ENCODE results near the gene STK10. TPM values are rescaled to one million over a fixed set of nuclear protein-coding genes. Genes with fewer than 3 reads are reported as not detected.

STK10 gene
- total and polyA plus RNA-seq, 5 donors = 6.1 to 15.7 (median 11.0) TPM

- H3K27ac ChIP-seq (ENCODE audit: low read length) = no peak overlapping the region
- intact Hi-C loops (cut with DNase I) = no loop called here
- peak; percentile 22 to 59 for ATAC-seq
- H3K4me3 ChIP-seq (ENCODE audit: low read length) = no peak overlapping the region
- no peaks in the 10 kb centered on the region for H3K9me3 ChIP-seq (ENCODE audit: control insufficient read depth, low read length)
- DNase-seq = peak in 1 of 3 donors; percentile 69
- WGBS = 63% methylated on average over 9 of the region's 9 CpGs
- H3K4me1 ChIP-seq (ENCODE audit: control insufficient read depth, insufficient read depth, low read length) = peaks cover 3% of the 10 kb centered on the region
- H3K27me3 ChIP-seq (ENCODE audit: control insufficient read depth, insufficient read depth) = no peaks in the 10 kb centered on the region
Measured at GRCh38 chr5:172117977-172118701, 69.9 kb downstream of the STK10 start.

DNA sequence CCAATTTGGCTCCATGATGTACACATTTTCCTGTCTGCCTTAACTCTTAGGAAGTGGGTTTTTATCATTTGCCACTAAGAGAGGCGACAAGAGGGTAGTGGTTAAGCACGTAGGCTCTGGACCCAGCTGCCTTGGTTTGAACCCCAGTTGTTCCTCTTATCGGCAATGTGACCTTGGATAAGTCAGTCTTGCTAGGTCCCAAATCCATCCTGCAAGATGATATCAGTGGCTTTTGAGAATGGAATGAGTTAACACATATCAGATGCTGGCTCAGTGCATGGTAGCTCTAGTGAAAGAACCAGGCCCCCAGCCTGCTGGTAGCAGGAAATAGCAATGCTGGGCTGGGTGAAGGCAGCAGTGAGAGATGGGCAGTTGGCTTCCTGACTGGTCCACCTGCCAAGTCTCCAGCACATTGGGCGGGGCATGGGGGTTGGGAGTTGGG is 72.5 kb downstream of the STK10 start:
- DNase-seq (no peak), ATAC-seq (no peak)
- no peaks in the 10 kb centered on the region for H3K27me3 ChIP-seq (ENCODE audit: control insufficient read depth, insufficient read depth)
- H3K4me1 ChIP-seq (ENCODE audit: control insufficient read depth, insufficient read depth, low read length) = peaks cover 8% of the 10 kb centered on the region
- no peaks in the 10 kb centered on the region for H3K9me3 ChIP-seq (ENCODE audit: control insufficient read depth, low read length)
- H3K27ac ChIP-seq (ENCODE audit: low read length) = no peak overlapping the region
- H3K4me3 ChIP-seq (ENCODE audit: low read length) = no peak overlapping the region
- intact Hi-C loops (cut with DNase I) = no loop called here
- WGBS = 77% methylated on average over 4 of the region's 4 CpGs

- DNase-seq (peak; percentile 41 to 85 (median 84)), ATAC-seq (peak; percentile 33 to 35)
- H3K27me3 ChIP-seq (ENCODE audit: control insufficient read depth, insufficient read depth) = no peaks in the 10 kb centered on the region
- intact Hi-C loops (cut with DNase I) = no loop called here
- 55% methylated on average over 16 of the region's 16 CpGs for whole genome bisulfite sequencing
- H3K9me3 ChIP-seq (ENCODE audit: control insufficient read depth, low read length) = no peaks in the 10 kb centered on the region
- no peak overlapping the region for H3K4me3 ChIP-seq (ENCODE audit: low read length)
- no peak overlapping the region for H3K27ac ChIP-seq (ENCODE audit: low read length)
- peaks cover 11% of the 10 kb centered on the region for H3K4me1 ChIP-seq (ENCODE audit: control insufficient read depth, insufficient read depth, low read length)
Measured at GRCh38 chr5:172114875-172115422, 73.1 kb downstream of the STK10 start.

- H3K27ac ChIP-seq (ENCODE audit: low read length) = no peak overlapping the region
Measured at GRCh38 chr5:172113036-172113435, 75.0 kb downstream of the STK10 start.

GRCh38 chr5:172111852-172112225 is 76.2 kb downstream of the STK10 start:
- H3K27me3 ChIP-seq (ENCODE audit: control insufficient read depth, insufficient read depth) = no peaks in the 10 kb centered on the region
- H3K9me3 ChIP-seq (ENCODE audit: control insufficient read depth, low read length) = no peaks in the 10 kb centered on the region
- no peak overlapping the region for H3K4me3 ChIP-seq (ENCODE audit: low read length)
- DNase-seq = no peak
- intact Hi-C loops (cut with DNase I) = no loop called here
- H3K4me1 ChIP-seq (ENCODE audit: control insufficient read depth, insufficient read depth, low read length) = peaks cover 8% of the 10 kb centered on the region
- no peak overlapping the region for H3K27ac ChIP-seq (ENCODE audit: low read length)
- ATAC-seq = no peak

More at GRCh38 chr5:172113036-172113435, 75.0 kb downstream of the STK10 start:
- H3K27me3 ChIP-seq (ENCODE audit: control insufficient read depth, insufficient read depth) = no peaks in the 10 kb centered on the region
- no peak overlapping the region for H3K4me3 ChIP-seq (ENCODE audit: low read length)
- ATAC-seq (no peak), DNase-seq (no peak)
- peaks cover 8% of the 10 kb centered on the region for H3K4me1 ChIP-seq (ENCODE audit: control insufficient read depth, insufficient read depth, low read length)
- WGBS = 86% methylated on average over 7 of the region's 7 CpGs
- H3K9me3 ChIP-seq (ENCODE audit: control insufficient read depth, low read length) = no peaks in the 10 kb centered on the region
- intact Hi-C loops (cut with DNase I) = no loop called here

DNA sequence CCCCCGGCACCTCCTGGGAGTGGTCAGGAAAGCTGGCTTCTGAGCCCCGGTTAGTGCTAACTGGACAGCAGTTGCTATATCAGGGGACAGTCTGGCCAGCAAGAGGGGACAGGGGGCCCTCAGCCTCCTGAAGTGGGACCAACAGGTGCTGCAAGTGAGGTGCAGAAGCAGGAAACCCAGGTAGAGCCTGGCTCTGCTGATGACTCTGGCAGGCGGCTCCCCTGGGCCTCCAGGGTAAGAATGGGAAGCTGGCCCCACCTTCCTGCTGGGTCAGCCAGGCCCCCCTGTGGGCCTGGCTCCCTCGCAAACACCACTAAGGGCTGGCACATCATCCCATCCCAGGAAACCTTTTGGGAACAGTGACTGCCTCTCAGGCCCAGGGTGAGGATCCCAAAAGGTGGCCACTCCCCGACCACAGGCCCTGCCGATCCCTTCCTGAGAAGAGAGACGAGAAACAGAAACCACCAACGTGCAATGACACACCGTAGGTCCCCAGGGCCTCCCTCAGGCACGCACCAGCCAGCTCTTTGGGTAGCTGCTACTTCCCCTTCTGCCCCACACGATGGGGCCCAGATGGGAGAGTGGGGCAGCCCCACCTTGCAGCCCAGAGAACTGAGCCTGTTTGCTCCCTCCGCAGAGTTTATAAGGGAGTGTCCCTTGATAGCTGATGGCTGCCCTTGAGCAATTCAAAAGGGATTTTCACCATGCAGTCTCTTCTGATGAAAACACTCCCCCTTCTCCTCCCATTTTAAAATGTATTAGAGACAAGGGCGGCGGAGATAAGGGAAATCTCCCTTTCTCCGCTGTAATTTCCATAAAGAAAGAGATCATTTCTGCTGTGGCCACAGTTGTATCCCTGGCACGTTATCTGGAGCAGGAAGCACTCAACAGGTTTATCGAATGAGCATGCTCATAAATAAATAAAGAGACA is 76.8 kb downstream of the STK10 start:
- WGBS = 19% methylated on average over 17 of the region's 17 CpGs
- ATAC-seq = peak; percentile 56 to 57
- H3K4me1 ChIP-seq (ENCODE audit: control insufficient read depth, insufficient read depth, low read length) = peaks cover 8% of the 10 kb centered on the region
- peak; percentile 37 to 74 (median 64) for DNase-seq
- H3K27ac ChIP-seq (ENCODE audit: low read length) = peak overlapping the region; percentile 19
- H3K4me3 ChIP-seq (ENCODE audit: low read length) = no peak overlapping the region
- H3K9me3 ChIP-seq (ENCODE audit: control insufficient read depth, low read length) = no peaks in the 10 kb centered on the region
- intact Hi-C loops (cut with DNase I) = no loop called here
- no peaks in the 10 kb centered on the region for H3K27me3 ChIP-seq (ENCODE audit: control insufficient read depth, insufficient read depth)

GRCh38 chr5:172110260-172110815 is 77.7 kb downstream of the STK10 start:
- H3K9me3 ChIP-seq (ENCODE audit: control insufficient read depth, low read length) = no peaks in the 10 kb centered on the region
- H3K27me3 ChIP-seq (ENCODE audit: control insufficient read depth, insufficient read depth) = no peaks in the 10 kb centered on the region
- DNase-seq = peak in 1 of 3 donors; percentile 57
- ATAC-seq = no peak
- intact Hi-C loops (cut with DNase I) = no loop called here
- peak overlapping the region; percentile 19 for H3K27ac ChIP-seq (ENCODE audit: low read length)
- peaks cover 8% of the 10 kb centered on the region for H3K4me1 ChIP-seq (ENCODE audit: control insufficient read depth, insufficient read depth, low read length)
- WGBS = 52% methylated on average over 14 of the region's 14 CpGs
- H3K4me3 ChIP-seq (ENCODE audit: low read length) = no peak overlapping the region

GRCh38 chr5:172109749-172110148 is 78.3 kb downstream of the STK10 start:
- H3K27ac ChIP-seq (ENCODE audit: low read length) = no peak overlapping the region
- DNase-seq (peak in 1 of 3 donors; percentile 25), ATAC-seq (no peak)
- no peaks in the 10 kb centered on the region for H3K27me3 ChIP-seq (ENCODE audit: control insufficient read depth, insufficient read depth)
- H3K4me1 ChIP-seq (ENCODE audit: control insufficient read depth, insufficient read depth, low read length) = peaks cover 8% of the 10 kb centered on the region
- H3K4me3 ChIP-seq (ENCODE audit: low read length) = no peak overlapping the region
- intact Hi-C loops (cut with DNase I) = loop anchor here in 3 of 4 donors (5.0 to 10.0 kb wide), 4 partner anchors 78 to 185 kb away; partner anchors contain the start of genes STK10 (in 2 of the 3) and UBTD2 (in 2 of the 3)
- 69% methylated on average over 8 of the region's 8 CpGs for WGBS
- no peaks in the 10 kb centered on the region for H3K9me3 ChIP-seq (ENCODE audit: control insufficient read depth, low read length)

DNA sequence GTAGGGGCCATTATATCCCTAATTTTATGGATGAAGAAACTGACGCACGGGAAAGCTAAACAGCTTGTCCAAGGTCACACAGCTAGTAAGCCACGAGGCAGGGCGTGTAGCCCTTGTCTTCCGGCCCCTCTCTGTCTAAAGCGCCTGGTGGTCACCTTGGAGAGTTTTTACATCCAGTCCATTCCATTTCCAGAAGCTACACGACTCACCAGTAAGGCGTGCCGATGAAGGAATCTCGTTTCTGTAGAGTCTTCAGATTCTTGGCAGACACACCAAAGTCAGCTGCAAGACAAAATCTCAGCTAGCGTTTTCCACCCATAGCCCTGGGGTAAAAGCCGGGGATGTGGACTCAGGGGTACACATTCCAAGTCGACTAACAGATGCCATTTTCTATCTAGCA is 80.5 kb downstream of the STK10 start:
- no peaks in the 10 kb centered on the region for H3K9me3 ChIP-seq (ENCODE audit: control insufficient read depth, low read length)
- peaks cover 17% of the 10 kb centered on the region for H3K4me1 ChIP-seq (ENCODE audit: control insufficient read depth, insufficient read depth, low read length)
- DNase-seq (peak in 1 of 3 donors; percentile 7), ATAC-seq (no peak)
- intact Hi-C loops (cut with DNase I) = loop anchor here (2.0 to 10.0 kb wide), 5 partner anchors 80 to 187 kb away; partner anchors contain the start of genes STK10 (in 4 of the 4) and UBTD2 (in 2 of the 4)
- no peak overlapping the region for H3K27ac ChIP-seq (ENCODE audit: low read length)
- 41% methylated on average over 13 of the region's 13 CpGs for WGBS
- H3K4me3 ChIP-seq (ENCODE audit: low read length) = no peak overlapping the region
- no peaks in the 10 kb centered on the region for H3K27me3 ChIP-seq (ENCODE audit: control insufficient read depth, insufficient read depth)

DNA sequence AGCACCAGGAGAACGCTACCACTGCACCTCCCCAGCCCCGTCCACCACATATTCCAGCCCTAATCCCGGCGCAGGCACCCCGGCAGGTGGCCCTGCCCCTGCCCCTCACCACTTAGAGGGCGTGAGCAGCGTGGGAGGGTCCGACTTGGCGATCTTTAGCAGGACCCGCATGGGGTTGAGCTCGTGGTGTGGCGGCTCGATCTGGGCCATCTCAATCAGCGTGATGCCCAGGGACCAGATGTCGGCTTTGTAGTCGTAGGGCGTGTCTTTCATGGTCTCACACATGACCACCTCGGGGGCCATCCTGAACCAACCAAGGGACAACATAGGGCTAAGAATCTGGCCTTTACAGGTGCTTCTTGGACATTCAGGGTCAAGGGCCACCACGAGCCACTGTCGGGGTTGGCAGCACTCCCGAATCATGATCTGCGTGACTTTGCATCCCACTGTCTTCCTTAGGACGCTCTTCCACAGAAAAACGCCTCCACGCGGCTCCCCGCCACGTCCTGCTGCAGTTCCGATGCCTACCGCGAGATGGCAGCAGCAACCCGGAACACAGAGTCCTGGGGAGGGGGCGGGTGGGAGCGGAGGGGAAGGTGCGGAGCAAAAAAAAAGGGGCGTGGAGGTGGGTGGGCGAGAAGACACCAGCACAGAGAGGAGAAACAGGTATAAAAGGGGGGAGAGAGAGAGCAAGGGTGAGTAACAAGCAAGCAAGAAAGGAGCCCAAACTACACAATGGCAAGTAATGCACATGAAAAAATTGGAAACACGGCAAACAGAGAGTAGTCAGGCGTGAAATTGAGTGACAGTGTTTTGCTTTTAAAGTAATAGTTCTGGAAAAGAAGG is 81.3 kb downstream of the STK10 start:
- Histone ChIP-seq H3K27me3 (ENCODE audit: control insufficient read depth, insufficient read depth) (no peaks in the 10 kb centered on the region), H3K4me1 (ENCODE audit: control insufficient read depth, insufficient read depth, low read length) (peaks cover 20% of the 10 kb centered on the region), H3K4me3 (ENCODE audit: low read length) (no peak overlapping the region), H3K9me3 (ENCODE audit: control insufficient read depth, low read length) (no peaks in the 10 kb centered on the region), H3K27ac (ENCODE audit: low read length) (no peak overlapping the region)
- 31% methylated on average over 39 of the region's 39 CpGs for WGBS
- DNase-seq (peak; percentile 44 to 85 (median 85)), ATAC-seq (peak; percentile 14 to 36)
- intact Hi-C loops (cut with DNase I) = loop anchor here (2.0 to 10.0 kb wide), 5 partner anchors 81 to 188 kb away; partner anchors contain the start of genes STK10 (in 4 of the 4) and UBTD2 (in 2 of the 4)

Measured in right cardiac atrium (tissue), 5 donors.